Stimulated activated CD8-positive, alpha-beta memory T cell treated with anti-CD3 and anti-CD28 coated beads, Interleukin-15, amount 100 ng/mL, for 1 hour (primary cell): ENCODE measurements around the gene LRBA.
"Not testable (repeated sequence)": the region's sequence is repeated elsewhere in the genome, so short reads cannot be mapped to it uniquely, and the experiment has no call there.

Source experiments
- DNase-seq: peaks from one replicate; pipeline ENCODE4 v3.0.0-alpha.2; 2020; ENCODE audit warnings: low read depth

LRBA gene

DNA sequence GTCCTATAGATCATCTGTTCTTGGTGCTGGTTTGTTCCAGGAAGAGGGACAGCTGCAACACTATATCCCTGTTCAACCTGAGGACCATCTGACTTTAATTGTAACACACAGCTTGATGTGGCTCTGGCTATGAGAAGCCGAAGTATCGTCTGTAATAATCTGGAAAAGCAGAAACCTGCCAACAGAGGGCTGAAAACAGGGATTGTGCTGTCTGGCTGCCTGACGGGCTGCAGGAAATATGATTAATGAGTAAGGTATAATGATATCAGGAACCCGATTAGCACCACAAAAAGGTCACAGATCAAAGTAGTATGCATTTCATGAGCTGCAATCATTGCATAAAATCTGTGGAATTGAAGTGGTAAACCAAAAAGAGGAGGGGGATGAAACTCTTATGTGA is 603.6 kb downstream of the LRBA start:
- DNase-seq = no peak

GRCh38 chr4:150402871-150403272 is 612.2 kb downstream of the LRBA start:
- no peak for DNase-seq

GRCh38 chr4:150401083-150401687 is 613.9 kb downstream of the LRBA start:
- no peak for DNase-seq

- no peak for DNase-seq
These were observed 619.2 kb downstream of the LRBA start for GRCh38 chr4:150395872-150396271.

- no peak for DNase-seq
These were observed 621.0 kb downstream of the LRBA start for GRCh38 chr4:150394046-150394445.

DNA sequence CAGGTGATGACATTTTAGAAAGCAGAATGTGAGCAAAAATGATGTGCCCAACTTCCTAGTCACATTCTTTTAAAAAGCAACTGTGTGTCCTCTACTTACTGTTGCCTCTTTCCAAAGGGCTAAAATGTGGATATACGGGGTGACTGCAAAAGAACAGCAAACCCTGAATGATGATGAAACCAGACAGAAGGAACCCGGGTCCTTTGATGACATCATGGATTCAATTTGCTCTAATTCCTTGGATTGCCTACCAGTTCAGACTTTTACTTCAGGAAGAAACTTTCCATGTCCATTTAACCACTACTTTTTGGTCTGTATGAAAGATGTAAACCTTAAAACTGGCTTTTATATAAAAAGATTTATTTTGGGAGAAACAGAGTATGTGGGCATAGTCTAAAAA is 624.0 kb downstream of the LRBA start:
- DNase-seq = no peak

GRCh38 chr4:150390531-150390910 is 624.6 kb downstream of the LRBA start:
- no peak for DNase-seq

DNA sequence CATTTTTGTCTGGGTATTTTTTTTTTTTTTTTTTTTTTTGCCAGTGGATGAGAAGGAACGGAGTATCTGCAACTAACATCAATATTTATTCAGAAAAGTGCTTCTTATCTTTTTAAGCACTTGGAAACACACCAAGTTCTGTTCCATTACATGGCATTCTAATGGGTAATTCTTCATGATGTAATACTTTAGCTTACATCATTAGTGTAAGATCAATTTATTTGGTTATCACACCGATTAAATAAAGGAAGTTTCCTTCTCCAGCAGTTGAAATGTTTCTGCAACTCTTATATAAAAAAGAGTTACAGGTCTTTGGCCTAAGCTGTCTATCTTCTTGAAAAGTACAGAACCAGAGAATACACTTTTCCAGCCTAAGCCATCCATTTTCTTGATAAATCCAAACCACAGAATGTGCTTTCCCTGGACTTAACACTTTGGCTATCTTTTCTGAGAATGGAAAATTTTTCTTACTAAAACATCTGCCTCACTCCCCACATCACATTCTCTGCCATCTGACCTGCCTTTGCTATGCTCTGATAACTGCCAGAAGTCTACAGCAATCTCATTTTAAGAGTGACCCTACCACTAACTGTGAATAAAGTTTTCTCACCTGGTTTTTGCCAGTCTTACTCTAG is 625.1 kb downstream of the LRBA start:
- no peak for DNase-seq

- DNase-seq = no peak
These were observed 627.1 kb downstream of the LRBA start for GRCh38 chr4:150387981-150388380.

- DNase-seq = not testable (repeated sequence)
These were observed 628.7 kb downstream of the LRBA start for GRCh38 chr4:150386415-150386814.

DNA sequence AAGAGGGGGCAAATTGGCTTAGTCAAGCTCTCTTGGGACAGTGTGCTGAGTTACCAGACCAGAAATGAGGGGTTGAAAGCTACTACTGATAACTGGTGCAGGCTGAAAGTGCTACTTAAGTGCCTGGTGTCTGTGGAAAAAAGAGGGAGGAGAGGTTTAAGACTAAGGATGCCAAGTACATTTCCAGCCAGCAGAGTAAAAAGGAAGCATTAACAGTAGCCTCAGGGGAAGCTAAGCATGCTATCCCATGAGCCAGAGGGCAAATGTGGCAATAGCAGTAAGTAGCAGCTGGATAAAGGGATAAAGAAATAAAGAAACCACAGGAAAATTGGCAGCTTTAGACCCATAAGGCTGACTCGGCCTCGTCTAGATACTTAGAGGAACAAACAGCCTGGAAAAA is 629.5 kb downstream of the LRBA start:
- no peak for DNase-seq

DNA sequence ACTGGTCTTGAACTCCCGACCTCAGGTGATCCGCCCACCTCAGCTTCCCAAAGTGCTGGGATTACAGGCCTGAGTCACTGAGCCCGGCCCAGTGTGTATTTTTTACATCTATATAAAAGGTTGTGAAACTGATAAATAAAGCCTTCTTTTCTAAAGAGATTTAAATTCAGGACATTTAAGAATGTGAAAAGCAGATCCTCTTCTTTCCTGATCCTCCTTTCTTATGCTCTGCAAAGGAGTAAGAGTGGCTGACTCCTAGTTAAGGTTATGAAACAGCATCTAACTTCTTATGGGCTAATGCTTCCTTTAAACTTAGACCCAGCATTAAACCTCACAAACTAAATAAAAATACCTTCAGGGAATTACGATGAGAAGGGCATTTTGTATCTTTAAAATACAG is 630.8 kb downstream of the LRBA start:
- no peak for DNase-seq

- no peak for DNase-seq
These were observed 633.1 kb downstream of the LRBA start for GRCh38 chr4:150382028-150382427.

DNA sequence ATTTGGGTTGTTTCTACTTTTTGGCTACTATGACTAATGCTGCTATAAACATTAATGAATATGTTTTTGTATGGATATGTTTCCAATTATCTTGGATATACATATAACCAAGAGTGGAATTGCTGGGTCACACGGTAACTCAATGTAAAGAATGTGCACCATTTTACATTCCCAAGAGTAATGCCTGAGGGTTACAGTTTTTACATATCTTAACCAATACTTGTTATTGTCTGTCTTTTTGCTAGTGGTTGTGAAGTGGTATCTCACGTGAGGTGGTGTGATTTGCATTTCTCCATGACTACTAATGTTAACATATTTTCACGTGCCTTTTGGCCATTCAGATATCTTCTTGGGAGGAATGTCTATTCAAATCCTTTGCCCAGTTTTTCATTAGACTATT is 633.5 kb downstream of the LRBA start:
- no peak for DNase-seq

DNA sequence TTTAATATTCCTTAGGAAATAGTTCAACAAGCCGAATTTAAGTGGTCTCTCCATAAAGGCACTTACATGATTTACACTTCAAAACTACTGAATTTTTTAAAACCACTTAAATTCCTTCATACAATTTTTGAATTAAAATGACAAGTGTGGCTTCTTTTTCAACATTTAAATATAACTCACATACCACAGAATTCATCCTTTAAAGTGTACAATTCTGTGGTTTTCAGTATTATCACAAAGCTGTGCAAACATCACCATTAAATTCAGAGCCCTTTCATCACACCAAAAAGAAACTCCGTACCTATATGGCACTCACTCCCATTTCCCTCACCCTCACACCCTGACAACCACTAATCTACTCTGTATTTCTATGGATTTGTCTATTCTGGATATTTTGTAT is 634.0 kb downstream of the LRBA start:
- no peak for DNase-seq

GRCh38 chr4:150379454-150379853 is 635.6 kb downstream of the LRBA start:
- no peak for DNase-seq

DNA sequence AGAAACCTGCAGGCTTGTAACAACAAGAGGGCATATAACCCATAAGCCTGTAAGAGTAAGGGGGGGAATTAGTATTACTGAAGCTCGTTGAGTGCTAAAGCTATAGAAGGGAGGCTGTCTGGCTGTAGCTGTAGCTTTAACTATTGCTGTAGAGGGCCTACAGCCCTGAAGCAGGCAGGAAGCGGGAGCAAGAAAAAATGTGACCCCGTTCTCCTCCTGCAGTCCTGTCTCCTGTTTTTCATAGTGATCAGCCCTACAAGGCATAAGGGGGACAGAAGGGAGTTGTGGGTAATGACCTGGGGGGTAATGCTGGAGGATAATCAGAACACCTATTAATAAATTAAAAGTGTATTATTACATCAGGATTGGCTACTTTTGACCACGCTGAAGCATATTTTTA is 640.1 kb downstream of the LRBA start:
- no peak for DNase-seq

- DNase-seq = no peak
These were observed 643.2 kb downstream of the LRBA start for GRCh38 chr4:150371869-150372268.

GRCh38 chr4:150369434-150370380 is 645.4 kb downstream of the LRBA start:
- no peak for DNase-seq

DNA sequence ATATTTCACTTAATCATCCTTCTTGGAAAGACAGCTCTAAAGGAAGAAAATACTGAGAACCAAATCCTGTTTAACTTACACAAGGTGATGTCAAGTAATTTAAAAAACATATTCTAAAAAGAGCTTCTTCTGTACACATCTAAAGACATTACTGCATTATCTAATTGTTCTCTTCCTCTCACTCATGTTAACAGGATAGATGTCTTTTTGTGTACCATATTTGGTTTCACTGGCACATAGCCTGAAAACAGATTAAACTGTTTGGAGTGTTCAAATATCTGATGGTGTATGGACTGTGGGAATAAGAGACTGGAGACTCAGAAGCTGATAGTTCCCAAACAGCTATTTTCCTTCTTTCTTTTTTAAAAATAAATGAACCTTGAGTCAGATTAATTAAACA is 646.4 kb downstream of the LRBA start:
- no peak for DNase-seq

- DNase-seq = no peak
These were observed 647.8 kb downstream of the LRBA start for GRCh38 chr4:150367326-150367725.

DNA sequence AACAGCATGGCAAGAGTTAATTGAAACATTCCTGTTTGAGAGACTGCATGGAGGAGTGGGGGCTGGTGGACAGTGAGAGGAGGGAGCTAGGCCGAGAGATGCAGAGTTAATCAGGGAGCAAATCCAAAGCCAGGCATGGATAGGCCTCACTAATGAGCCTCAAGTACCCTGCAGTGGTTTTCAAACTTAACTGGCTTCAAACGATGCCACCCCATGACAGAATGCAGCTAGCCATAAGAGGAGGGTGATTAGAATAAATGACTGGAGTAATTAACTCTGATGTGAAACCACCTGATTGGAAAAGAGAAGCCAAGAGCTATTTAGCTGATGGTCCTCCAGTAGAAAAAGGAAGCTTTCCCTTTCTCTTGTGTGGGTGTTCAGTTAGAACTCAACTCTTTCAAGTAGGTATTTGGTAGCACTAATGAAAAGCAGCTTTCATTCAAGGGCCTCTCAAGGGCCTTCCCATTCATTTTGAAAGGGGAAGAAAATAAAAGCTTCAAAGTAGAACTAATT is 648.5 kb downstream of the LRBA start:
- no peak for DNase-seq
